ENCODE results near the gene PLAC8.

PLAC8 gene

GRCh38 chr4:83046693-83047473, 67.6 kb downstream of the PLAC8 start:
- Histone ChIP-seq H3K4me3 (ENCODE audit: low read depth, low read length) (no peak overlapping the region), H3K4me1 (ENCODE audit: control insufficient read depth, insufficient read depth, low read length) (no peaks in the 10 kb centered on the region), H3K27ac (ENCODE audit: extremely low read depth, low read depth, low read length) (no peak overlapping the region), H3K9me3 (ENCODE audit: control insufficient read depth, insufficient read depth, low read depth, low read length) (no peaks in the 10 kb centered on the region), H3K36me3 (ENCODE audit: control insufficient read depth in 2 of 2, insufficient read depth in 1 of 2, low read length in 2 of 2) (peaks cover 3 to 26% of the 10 kb centered on the region in 2 experiments; a peak in 2 of 3 replicates)
- TF ChIP-seq TCF7L2 (IDR thresholded peaks at IDR 0.05; ENCODE audit: borderline replicate concordance, low read depth, low read length) (no peak), ZNF350 (tag by site-specific recombination; IDR thresholded peaks at IDR 0.05) (no peak), ZFHX2 (tag by site-specific recombination; conservative IDR thresholded peaks at IDR 0.05) (no peak), ZBTB7A (tag by site-specific recombination; IDR thresholded peaks at IDR 0.05; ENCODE audit: low read depth) (no peak), REST (tag by site-specific recombination; IDR thresholded peaks at IDR 0.05) (no peak), ZNF416 (tag by site-specific recombination; IDR thresholded peaks at IDR 0.05) (no peak), REPIN1 (tag by site-specific recombination; IDR thresholded peaks at IDR 0.05; ENCODE audit: low read depth) (no peak), PRDM2 (tag by site-specific recombination; IDR thresholded peaks at IDR 0.05; ENCODE audit: borderline replicate concordance) (no peak), ZNF449 (tag by site-specific recombination; IDR thresholded peaks at IDR 0.05) (no peak), ZNF302 (tag by site-specific recombination; IDR thresholded peaks at IDR 0.05; ENCODE audit: low read depth) (no peak), ZNF16 (tag by site-specific recombination; IDR thresholded peaks at IDR 0.05; ENCODE audit: low read depth) (no peak), ZNF560 (tag by site-specific recombination; IDR thresholded peaks at IDR 0.05; ENCODE audit: borderline replicate concordance) (no peak), ZBTB21 (tag by site-specific recombination; IDR thresholded peaks at IDR 0.05) (no peak), ZNF169 (tag by site-specific recombination; IDR thresholded peaks at IDR 0.05) (no peak), ZNF76 (tag by site-specific recombination; IDR thresholded peaks at IDR 0.05; ENCODE audit: borderline replicate concordance, low read depth) (no peak), IKZF3 (tag by site-specific recombination; IDR thresholded peaks at IDR 0.05) (no peak), GLIS1 (tag by site-specific recombination; IDR thresholded peaks at IDR 0.05) (no peak)
- TF ChIP-seq, protein P1, sequence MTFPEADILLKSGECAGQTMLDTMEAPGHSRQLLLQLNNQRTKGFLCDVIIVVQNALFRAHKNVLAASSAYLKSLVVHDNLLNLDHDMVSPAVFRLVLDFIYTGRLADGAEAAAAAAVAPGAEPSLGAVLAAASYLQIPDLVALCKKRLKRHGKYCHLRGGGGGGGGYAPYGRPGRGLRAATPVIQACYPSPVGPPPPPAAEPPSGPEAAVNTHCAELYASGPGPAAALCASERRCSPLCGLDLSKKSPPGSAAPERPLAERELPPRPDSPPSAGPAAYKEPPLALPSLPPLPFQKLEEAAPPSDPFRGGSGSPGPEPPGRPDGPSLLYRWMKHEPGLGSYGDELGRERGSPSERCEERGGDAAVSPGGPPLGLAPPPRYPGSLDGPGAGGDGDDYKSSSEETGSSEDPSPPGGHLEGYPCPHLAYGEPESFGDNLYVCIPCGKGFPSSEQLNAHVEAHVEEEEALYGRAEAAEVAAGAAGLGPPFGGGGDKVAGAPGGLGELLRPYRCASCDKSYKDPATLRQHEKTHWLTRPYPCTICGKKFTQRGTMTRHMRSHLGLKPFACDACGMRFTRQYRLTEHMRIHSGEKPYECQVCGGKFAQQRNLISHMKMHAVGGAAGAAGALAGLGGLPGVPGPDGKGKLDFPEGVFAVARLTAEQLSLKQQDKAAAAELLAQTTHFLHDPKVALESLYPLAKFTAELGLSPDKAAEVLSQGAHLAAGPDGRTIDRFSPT (tag by site-specific recombination; IDR thresholded peaks at IDR 0.05), result no peak
- CTCF ChIA-PET, result interaction anchor here (0.6 kb wide), 2 partner anchors 184 to 347 kb away, joined by 3 to 4 read pairs; no protein-coding TSS in a partner anchor
- POLR2A ChIA-PET, result no interaction called here

Data from HEK293 (cell line).